Measurements from ENCODE around the gene TMX1.

Gene TMX1

DNA sequence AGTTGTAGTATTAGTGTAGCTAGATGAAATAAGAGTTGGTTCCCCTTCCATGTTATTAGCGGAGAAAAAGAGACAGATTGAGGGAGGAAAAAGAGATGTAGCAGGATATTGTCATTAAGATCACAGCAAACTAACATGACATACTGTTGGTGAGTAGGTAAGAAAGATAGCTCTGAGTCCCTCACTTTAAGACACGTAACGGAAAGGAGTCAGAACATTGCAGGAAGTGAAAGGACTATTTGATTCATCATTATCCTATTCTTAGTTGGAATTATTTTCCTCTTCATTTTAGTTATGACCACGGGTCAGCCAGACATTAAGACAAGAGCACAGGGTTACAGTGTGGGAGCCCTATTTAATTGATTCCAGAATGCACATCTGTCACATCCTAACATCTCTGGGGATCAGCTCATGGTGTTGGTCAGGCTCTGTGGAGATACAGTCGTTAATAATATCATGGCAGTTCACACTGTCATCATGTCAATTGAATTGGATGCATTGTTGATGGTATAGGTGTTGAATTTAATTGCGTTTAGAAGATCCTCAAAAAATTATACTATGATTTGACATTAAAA, 55.0 kb downstream of the TMX1 start:
- DNase-seq, result no peak

- DNase-seq, result no peak
Measured at GRCh38 chr14:51295646-51296263, 55.7 kb downstream of the TMX1 start.

GRCh38 chr14:51297066-51297465, 57.0 kb downstream of the TMX1 start:
- no peak for DNase-seq

DNA sequence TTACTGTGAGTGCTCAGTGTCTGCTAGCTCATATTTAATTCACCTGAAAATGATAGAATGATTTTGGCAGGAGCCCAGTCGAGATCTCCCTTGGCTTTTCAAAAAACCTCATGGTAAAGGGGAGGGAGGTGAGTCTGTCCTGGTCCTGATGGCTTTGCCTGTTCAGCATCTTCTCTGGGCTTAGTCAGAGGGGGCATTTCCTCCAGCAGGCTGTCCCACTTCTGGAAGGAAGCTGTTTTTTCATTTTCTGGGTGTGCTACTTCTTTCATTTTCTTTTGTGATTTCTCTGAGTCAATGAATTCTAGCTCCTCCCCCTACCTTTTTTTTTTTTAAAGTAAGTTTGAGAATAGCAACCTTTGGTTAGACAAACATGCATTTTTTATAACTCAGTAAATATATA, 58.8 kb downstream of the TMX1 start:
- DNase-seq, result no peak

- no peak for DNase-seq
Measured at GRCh38 chr14:51302295-51303030, 62.4 kb downstream of the TMX1 start.

GRCh38 chr14:51304438-51304837, 64.4 kb downstream of the TMX1 start:
- no peak for DNase-seq

GRCh38 chr14:51304941-51305340, 64.9 kb downstream of the TMX1 start:
- DNase-seq, result no peak

GRCh38 chr14:51305751-51306150, 65.7 kb downstream of the TMX1 start:
- DNase-seq, result no peak
